OCI-LY1 (cell line): ENCODE results near the gene TMEM161B.

Experiments
- H2AFZ ChIP-seq: fragments of 200-600 bp; sonication (generic), shearing (Covaris generic); 2 replicates; pipeline ENCODE4 v1.6.0; 2014; ENCODE audit warnings: antibody characterized with exemption, mild to moderate bottlenecking, low read length
- H3F3A ChIP-seq: fragments of 200-600 bp; sonication (generic), shearing (Covaris generic); 2 replicates; pipeline ENCODE4 v1.6.0; 2014; ENCODE audit warnings: mild to moderate bottlenecking, antibody characterized with exemption, low read length, moderate library complexity; ENCODE audit not compliant: insufficient read depth
- H3K27ac ChIP-seq: fragments of 200-600 bp; sonication (generic); 2 replicates; pipeline ENCODE4 v1.5.1; 2014; ENCODE audit warnings: low read length, mixed run types, mild to moderate bottlenecking, low read depth; ENCODE audit not compliant: poor library complexity, severe bottlenecking
- H3K27me3 ChIP-seq: fragments of 200-600 bp; sonication (generic); 2 replicates; pipeline ENCODE4 v1.6.0; 2014; ENCODE audit warnings: antibody characterized with exemption, mild to moderate bottlenecking, low read length, moderate library complexity; ENCODE audit not compliant: insufficient read depth
- H3K36me3 ChIP-seq: fragments of 200-600 bp; sonication (generic); 2 replicates; pipeline ENCODE4 v1.6.1; 2014; ENCODE audit warnings: mild to moderate bottlenecking, antibody characterized with exemption, low read length, moderate library complexity, mixed read lengths; ENCODE audit not compliant: insufficient read depth
- H3K4me1 ChIP-seq: fragments of 200-600 bp; sonication (generic); 2 replicates; pipeline ENCODE4 v1.5.1; 2014; ENCODE audit warnings: mild to moderate bottlenecking, low read length, moderate library complexity; ENCODE audit not compliant: insufficient read depth, severe bottlenecking
- H3K4me2 ChIP-seq: fragments of 200-600 bp; sonication (generic), shearing (Covaris generic); 2 replicates; pipeline ENCODE4 v1.6.1; 2014; ENCODE audit warnings: low read length
- H3K4me3 ChIP-seq: fragments of 200-600 bp; sonication (generic); 2 replicates; pipeline ENCODE4 v1.5.1; 2014; ENCODE audit warnings: low read length, low read depth, mild to moderate bottlenecking, mixed read lengths; ENCODE audit not compliant: poor library complexity, severe bottlenecking
- H3K79me2 ChIP-seq: fragments of 200-600 bp; shearing (Covaris generic); 2 replicates; pipeline ENCODE4 v1.6.1; 2016; ENCODE audit warnings: mixed run types, low read length, mixed read lengths; ENCODE audit not compliant: insufficient read depth
- H3K9ac ChIP-seq: fragments of 200-600 bp; sonication (generic), shearing (Covaris generic); 2 replicates; pipeline ENCODE4 v1.6.1; 2014; ENCODE audit warnings: mild to moderate bottlenecking, low read length, mixed read lengths
- H3K9me2 ChIP-seq: fragments of 200-600 bp; sonication (generic), shearing (Covaris generic); 2 replicates; pipeline ENCODE4 v1.6.1; 2014; ENCODE audit warnings: low read depth, mild to moderate bottlenecking, low read length, mixed read lengths
- H3K9me3 ChIP-seq: fragments of 200-600 bp; shearing (Covaris generic); 2 replicates; pipeline ENCODE4 v1.6.1; 2014; ENCODE audit warnings: low read length, mixed read lengths
- H4K20me1 ChIP-seq: fragments of 200-600 bp; sonication (generic), shearing (Covaris generic); 2 replicates; pipeline ENCODE4 v1.6.0; 2016; ENCODE audit warnings: mild to moderate bottlenecking, low read length; ENCODE audit not compliant: insufficient read depth
- EZH2 ChIP-seq: fragments of 200-600 bp; sonication (generic), shearing (Covaris generic); IDR thresholded peaks from 2 replicates; pipeline ENCODE4 v1.8.0; 2017; ENCODE audit warnings: borderline replicate concordance, mixed run types, mild to moderate bottlenecking, antibody characterized with exemption, low read length, moderate library complexity, mixed read lengths
- TF ChIP-seq, protein P1 (sequence below): fragments of 200-600 bp; sonication (generic), shearing (Covaris generic); IDR thresholded peaks from 2 replicates; pipeline ENCODE4 v1.5.1; 2017; ENCODE audit warnings: mild to moderate bottlenecking, antibody characterized with exemption, low read length, moderate library complexity, mixed read lengths

The TMEM161B gene

DNA sequence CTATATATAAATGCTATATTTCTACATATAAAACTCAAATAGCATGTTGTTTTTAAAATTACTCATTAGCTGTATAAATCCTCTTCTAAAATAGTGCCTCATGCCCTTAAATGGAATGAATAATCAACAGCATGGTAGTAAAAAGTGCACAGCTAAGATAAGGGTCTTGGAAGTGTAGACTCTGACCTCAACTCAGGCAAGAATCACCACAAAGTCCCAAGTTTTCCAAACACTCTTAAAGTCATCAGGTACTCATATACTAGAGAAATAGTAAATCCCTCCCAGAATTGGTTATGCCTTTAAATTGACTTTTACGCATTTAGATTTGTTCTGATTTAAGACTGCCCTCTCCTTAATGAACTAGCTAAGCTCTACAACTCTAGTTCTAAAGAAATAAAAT, 113.8 kb downstream of the TMEM161B start:
- H3K27me3 ChIP-seq, result no peaks in the 10 kb centered on the region
- no peaks in the 10 kb centered on the region for H3K9me2 ChIP-seq
- no peaks in the 10 kb centered on the region for H4K20me1 ChIP-seq
- no peaks in the 10 kb centered on the region for H3K79me2 ChIP-seq
- H3K4me3 ChIP-seq, result no peak overlapping the region
- H3K9ac ChIP-seq, result no peak overlapping the region
- no peak overlapping the region for H2AFZ ChIP-seq
- H3K27ac ChIP-seq, result no peak overlapping the region
- H3F3A ChIP-seq, result no peaks in the 10 kb centered on the region
- H3K9me3 ChIP-seq, result no peaks in the 10 kb centered on the region
- TF ChIP-seq, protein P1, sequence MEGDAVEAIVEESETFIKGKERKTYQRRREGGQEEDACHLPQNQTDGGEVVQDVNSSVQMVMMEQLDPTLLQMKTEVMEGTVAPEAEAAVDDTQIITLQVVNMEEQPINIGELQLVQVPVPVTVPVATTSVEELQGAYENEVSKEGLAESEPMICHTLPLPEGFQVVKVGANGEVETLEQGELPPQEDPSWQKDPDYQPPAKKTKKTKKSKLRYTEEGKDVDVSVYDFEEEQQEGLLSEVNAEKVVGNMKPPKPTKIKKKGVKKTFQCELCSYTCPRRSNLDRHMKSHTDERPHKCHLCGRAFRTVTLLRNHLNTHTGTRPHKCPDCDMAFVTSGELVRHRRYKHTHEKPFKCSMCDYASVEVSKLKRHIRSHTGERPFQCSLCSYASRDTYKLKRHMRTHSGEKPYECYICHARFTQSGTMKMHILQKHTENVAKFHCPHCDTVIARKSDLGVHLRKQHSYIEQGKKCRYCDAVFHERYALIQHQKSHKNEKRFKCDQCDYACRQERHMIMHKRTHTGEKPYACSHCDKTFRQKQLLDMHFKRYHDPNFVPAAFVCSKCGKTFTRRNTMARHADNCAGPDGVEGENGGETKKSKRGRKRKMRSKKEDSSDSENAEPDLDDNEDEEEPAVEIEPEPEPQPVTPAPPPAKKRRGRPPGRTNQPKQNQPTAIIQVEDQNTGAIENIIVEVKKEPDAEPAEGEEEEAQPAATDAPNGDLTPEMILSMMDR, result no peak
- no peak for TF ChIP-seq EZH2
- H3K36me3 ChIP-seq, result no peaks in the 10 kb centered on the region
- H3K4me2 ChIP-seq, result no peak overlapping the region
- H3K4me1 ChIP-seq, result no peaks in the 10 kb centered on the region

GRCh38 chr5:88150747-88151146, 117.9 kb downstream of the TMEM161B start:
- no peaks in the 10 kb centered on the region for H3K9me3 ChIP-seq
- H3K36me3 ChIP-seq, result no peaks in the 10 kb centered on the region
- no peak overlapping the region for H3K4me3 ChIP-seq
- no peak for TF ChIP-seq EZH2
- TF ChIP-seq, protein P1, result no peak
- H3K79me2 ChIP-seq, result no peaks in the 10 kb centered on the region
- H3F3A ChIP-seq, result no peaks in the 10 kb centered on the region
- H2AFZ ChIP-seq, result no peak overlapping the region
- H3K27ac ChIP-seq, result no peak overlapping the region
- H4K20me1 ChIP-seq, result no peaks in the 10 kb centered on the region
- no peaks in the 10 kb centered on the region for H3K27me3 ChIP-seq
- no peaks in the 10 kb centered on the region for H3K4me1 ChIP-seq
- H3K9ac ChIP-seq, result no peak overlapping the region
- H3K4me2 ChIP-seq, result no peak overlapping the region
- no peaks in the 10 kb centered on the region for H3K9me2 ChIP-seq

- TF ChIP-seq, protein P1, result no peak
- H3K36me3 ChIP-seq, result no peaks in the 10 kb centered on the region
- H3K79me2 ChIP-seq, result no peaks in the 10 kb centered on the region
- H3K4me2 ChIP-seq, result no peak overlapping the region
- H3F3A ChIP-seq, result no peaks in the 10 kb centered on the region
- no peaks in the 10 kb centered on the region for H3K9me3 ChIP-seq
- H4K20me1 ChIP-seq, result no peaks in the 10 kb centered on the region
- no peaks in the 10 kb centered on the region for H3K27me3 ChIP-seq
- no peak overlapping the region for H3K9ac ChIP-seq
- H3K4me1 ChIP-seq, result peaks cover 22% of the 10 kb centered on the region
- no peak overlapping the region for H3K27ac ChIP-seq
- H3K4me3 ChIP-seq, result no peak overlapping the region
- no peaks in the 10 kb centered on the region for H3K9me2 ChIP-seq
- no peak overlapping the region for H2AFZ ChIP-seq
Measured at GRCh38 chr5:88145611-88146467, 122.8 kb downstream of the TMEM161B start.
